Liver (tissue), 3 donors: Measurements from ENCODE around the gene SLC17A4.

Experiments used
- CTCF ChIP-seq: fragments of 150-350 bp; IDR thresholded peaks from 2 replicates; pipeline ENCODE4 v1.5.1; 2017; ENCODE audit warnings: improper control_type of control experiment, low read depth, low read length; ENCODE audit not compliant: missing input control
- GABPA ChIP-seq, 2 donors: IDR thresholded peaks in 1 of 2; conservative IDR thresholded peaks in 1 of 2; 2 replicates each; pipeline ENCODE4 v1.6.1; 2016; ENCODE audit warnings: antibody characterized with exemption in 2 of 2, mild to moderate bottlenecking in 1 of 2, moderate library complexity in 1 of 2
- REST ChIP-seq: IDR thresholded peaks from 2 replicates; pipeline ENCODE4 v1.6.1; 2016; ENCODE audit warnings: antibody characterized with exemption, mild to moderate bottlenecking
- SP1 ChIP-seq: IDR thresholded peaks from 2 replicates; pipeline ENCODE4 v1.6.1; 2018; ENCODE audit warnings: antibody characterized with exemption, mild to moderate bottlenecking
- TAF1 ChIP-seq: conservative IDR thresholded peaks from 2 replicates; pipeline ENCODE4 v1.6.1; 2016; ENCODE audit warnings: antibody characterized with exemption, mild to moderate bottlenecking
- donor health status: healthy.
- donor health status: healthy.

GRCh38 chr6:25747477-25747876, 7.1 kb upstream of the SLC17A4 start:
- TF ChIP-seq TAF1 (no peak), CTCF (no peak), GABPA (IDR thresholded peaks at IDR 0.05 in 1 of 2, conservative IDR thresholded peaks at IDR 0.05 in 1 of 2) (no peak), SP1 (no peak), REST (no peak)
